ENCODE measurements around the gene PNPLA1.

PNPLA1 gene

DNA sequence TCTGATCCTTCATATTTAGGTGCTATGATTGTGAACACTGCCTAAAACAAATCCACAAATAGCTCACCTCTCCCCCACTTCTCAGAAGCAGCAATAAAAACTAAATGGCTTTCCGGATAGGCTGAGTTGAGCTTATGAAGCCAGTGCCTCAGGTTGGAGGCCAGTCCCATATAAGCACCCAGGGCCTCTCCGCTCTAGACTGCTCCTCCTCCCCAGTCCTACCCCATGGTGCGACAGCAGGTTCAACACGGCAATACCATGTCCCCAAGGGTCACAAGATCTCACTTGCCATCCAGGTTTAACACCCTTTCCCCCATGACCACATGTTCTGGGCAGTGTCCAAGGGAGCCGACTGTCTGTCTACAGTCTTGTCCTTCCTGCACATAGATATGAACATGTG lies 46.1 kb downstream of the PNPLA1 start:
- no peak for DNase-seq (ENCODE audit: low read depth)

DNA sequence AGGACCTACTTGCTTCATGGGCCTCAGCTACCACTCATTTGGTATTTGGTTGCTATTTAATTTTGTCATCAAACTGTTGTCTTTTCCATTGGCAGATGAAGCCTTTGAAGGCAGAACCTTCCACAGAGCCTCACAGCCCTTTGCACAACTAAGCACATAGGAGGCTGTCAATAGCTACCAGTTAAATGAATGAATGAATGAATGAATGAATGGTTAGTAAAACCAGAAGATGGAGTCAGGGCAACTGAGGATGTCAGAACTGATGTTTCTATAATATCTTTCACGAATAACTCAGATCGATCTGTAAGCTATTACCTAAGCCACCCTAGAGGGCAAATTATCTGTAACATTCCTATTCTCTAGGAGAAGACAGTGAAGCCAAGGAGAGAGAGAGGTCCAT lies 47.8 kb downstream of the PNPLA1 start:
- no peak for DNase-seq (ENCODE audit: low read depth)

DNA sequence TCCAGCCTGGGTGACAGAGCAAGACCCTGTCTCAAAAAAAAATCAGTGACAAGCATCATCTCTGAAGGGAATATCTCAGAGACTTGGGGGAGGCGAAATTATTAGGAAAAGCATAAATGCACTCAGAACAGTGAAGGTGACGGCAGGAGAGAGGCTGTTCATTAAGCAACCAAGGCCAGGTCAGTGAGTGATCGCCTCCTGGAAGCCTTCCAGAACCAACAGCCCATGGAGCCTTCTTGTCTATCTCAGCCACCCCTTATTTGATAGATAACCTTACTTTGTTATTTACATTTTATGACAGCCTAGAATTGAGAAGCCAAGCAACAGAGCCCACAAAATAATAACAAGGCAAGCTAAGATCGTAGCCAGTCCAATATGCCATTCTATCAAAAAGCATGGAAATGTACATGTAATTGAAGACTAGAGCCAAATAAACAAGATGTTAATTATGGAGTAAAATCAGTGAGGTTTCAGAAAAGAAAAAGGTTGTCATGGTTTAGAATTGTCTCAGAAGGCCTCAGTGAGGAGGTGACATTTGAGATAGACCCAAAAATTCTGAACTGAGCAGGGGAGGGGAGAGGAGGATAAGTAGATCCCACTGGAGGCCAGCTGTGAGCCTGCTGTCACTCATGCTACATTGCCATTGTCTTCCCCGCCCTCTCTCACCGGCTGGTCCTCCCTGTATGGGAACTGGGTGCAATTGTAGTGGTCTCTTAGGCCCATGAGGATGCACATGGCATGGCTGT lies 49.0 kb downstream of the PNPLA1 start:
- DNase-seq (ENCODE audit: low read depth), result no peak

DNA sequence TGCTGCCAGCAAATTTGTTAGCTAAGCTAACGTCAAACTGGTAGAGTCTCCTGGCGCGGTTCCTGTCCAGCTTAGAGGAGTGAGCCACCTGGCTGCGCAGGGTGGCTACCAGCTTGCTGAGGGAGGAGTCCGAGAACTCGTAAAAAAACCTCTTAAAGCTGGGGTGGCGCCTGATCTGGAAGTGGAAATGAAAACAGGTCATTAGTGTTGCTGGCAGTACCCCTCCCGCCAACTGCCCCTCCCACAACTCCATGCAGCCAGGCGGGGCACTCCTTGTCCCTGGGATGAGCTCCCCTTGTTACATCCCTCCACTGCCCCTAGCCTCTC lies 49.5 kb downstream of the PNPLA1 start:
- DNase-seq (ENCODE audit: low read depth), result no peak

- DNase-seq (ENCODE audit: low read depth), result no peak
Observed at GRCh38 chr6:36319821-36320220, 50.0 kb downstream of the PNPLA1 start.

GRCh38 chr6:36320475-36320874 lies 50.6 kb downstream of the PNPLA1 start:
- no peak for DNase-seq (ENCODE audit: low read depth)

- no peak for DNase-seq (ENCODE audit: low read depth)
Observed at GRCh38 chr6:36322591-36322990, 52.7 kb downstream of the PNPLA1 start.

GRCh38 chr6:36323062-36323461 lies 53.2 kb downstream of the PNPLA1 start:
- no peak for DNase-seq (ENCODE audit: low read depth)

- no peak for DNase-seq (ENCODE audit: low read depth)
Observed at GRCh38 chr6:36324191-36324590, 54.3 kb downstream of the PNPLA1 start.

- no peak for DNase-seq (ENCODE audit: low read depth)
Observed at GRCh38 chr6:36324715-36325114, 54.9 kb downstream of the PNPLA1 start.

DNA sequence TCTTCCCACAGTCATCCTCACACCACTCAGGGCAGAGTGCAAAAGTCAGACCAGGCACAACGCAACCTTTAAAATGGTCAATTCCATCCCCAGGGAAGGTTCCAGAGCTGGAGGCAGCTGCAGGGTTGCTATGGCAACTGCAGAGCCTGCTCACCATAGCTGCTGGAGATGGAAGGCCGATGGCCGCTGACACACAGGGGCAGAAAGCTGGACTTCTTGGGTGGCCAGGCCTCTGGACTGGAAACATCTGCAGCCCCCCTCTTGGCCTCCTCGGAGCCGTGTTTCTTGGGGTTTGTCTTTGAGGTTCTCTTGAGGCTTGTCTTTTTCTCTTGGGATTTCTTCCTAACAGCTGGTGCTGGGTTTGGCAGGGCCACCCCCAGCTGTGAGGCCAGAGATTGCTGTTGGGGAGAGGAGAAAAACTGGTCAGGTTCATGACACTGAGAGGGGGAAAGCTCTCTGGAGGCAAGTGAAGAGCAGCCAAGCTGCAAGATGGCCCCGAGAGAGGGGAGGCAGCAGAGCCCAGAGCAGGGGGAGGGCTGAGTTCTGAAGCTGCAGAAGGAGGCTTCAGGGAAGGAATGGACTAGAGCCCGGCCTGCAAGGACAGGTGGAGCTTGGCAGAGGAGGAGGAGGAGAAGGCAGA lies 56.6 kb downstream of the PNPLA1 start:
- DNase-seq (ENCODE audit: low read depth), result no peak

- no peak for DNase-seq (ENCODE audit: low read depth)
Observed at GRCh38 chr6:36327226-36327918, 57.5 kb downstream of the PNPLA1 start.

GRCh38 chr6:36327919-36328236 lies 58.0 kb downstream of the PNPLA1 start:
- no peak for DNase-seq (ENCODE audit: low read depth)

DNA sequence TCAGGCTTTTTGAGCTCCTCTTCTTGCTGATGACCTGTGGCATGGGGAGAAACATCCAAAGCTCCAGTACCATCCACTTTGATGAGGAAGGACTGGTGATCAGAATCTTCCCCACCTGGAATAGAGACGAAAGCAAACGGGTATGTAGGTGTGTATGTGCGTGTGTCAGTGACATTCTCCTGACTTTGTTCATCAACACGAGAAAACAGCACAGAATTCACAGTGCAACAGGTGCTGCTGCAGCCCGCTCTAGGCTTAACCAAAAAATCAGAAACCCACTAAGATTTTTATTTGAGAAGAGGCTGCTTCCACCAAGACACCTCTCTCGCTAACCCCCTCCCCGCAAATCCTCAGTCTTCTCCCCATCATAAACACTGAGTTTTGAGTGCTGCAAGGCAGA lies 58.7 kb downstream of the PNPLA1 start:
- DNase-seq (ENCODE audit: low read depth), result no peak

GRCh38 chr6:36329798-36330291 lies 60.0 kb downstream of the PNPLA1 start:
- DNase-seq (ENCODE audit: low read depth), result no peak

DNA sequence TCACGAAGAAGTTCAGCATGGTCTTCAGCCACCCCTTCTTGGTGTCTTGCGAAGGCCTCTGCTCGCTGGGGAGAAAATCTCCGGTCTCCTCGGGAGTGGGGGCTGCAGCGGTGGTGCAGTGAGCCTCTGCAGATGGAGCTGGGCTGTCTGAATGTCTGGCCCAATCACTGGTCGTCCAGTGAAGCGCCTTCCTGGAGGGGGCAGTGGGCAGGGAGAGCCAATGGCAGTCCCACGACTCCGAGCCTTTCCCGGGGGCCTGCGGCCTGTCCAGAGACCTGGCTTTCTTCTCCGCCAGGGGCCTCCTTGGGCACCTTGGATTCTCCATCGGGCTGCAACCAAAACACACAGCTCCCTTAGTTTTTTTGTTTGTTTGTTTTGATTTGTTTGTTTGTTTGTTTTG lies 60.5 kb downstream of the PNPLA1 start:
- DNase-seq (ENCODE audit: low read depth), result no peak

GRCh38 chr6:36331381-36331780 lies 61.5 kb downstream of the PNPLA1 start:
- DNase-seq (ENCODE audit: low read depth), result no peak

DNA sequence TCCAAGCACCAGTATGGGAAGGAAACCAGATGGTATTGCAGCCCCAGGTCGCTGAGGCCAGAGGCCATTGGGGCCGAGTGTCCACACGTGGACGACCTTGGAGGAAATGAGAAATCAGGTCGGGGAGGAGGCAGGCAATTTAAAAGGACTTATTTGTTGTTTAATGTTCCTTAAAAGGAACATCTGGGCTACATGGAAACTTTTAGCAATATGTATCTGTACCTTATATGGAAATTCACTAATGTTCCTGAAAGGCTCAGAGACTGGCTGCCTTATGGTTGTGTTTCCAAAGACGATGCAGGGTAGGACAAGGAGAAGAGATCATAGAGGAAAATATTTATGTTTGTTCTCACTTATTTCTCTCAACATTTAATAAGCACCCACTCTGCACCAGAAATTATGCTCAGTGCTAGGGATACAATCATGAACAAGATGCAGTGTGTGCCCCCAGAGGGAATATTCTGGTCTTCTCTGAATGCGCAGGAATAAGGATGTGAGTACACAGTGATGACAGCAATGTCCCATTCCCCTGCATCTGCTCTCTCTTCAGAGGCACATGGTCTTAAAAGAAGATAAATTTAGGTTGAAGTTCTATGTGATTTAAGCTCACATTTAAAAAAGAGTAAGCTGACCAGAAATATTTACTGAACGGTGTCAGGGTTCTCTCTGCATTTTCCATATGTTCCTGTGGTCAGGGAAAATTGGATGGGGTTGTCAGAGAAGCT lies 63.5 kb downstream of the PNPLA1 start:
- no peak for DNase-seq (ENCODE audit: low read depth)

GRCh38 chr6:36333931-36334725 lies 64.3 kb downstream of the PNPLA1 start:
- DNase-seq (ENCODE audit: low read depth), result no peak

DNA sequence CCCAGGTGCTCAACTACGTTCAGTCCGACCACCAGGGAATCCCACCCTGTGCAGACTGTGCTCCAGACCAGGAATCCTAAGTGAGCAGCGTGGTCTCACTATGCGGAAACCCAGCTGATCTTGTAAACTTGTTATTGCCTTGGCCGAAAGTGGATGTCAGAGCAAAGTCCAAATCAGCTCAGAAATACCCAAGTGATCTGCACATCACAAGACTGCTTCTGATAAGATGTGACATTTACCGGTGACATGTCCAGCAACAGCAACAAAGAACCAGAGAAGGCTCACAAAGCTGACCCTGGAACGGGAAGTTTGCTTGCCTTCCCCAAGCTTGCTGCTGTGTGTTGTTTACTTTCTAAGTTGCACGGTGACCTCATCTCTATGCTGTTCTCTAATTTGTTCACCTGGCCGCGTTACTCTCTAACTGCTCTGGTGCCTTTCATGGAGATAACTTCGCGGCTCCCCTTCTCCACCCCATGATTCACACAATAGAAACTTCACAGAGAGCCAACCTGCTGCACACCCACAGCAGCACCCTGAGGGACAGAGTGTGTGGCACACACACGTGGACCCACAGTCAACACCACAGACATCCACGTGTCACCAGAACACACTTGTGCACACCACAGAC lies 65.1 kb downstream of the PNPLA1 start:
- no peak for DNase-seq (ENCODE audit: low read depth)

- no peak for DNase-seq (ENCODE audit: low read depth)
Observed at GRCh38 chr6:36335465-36336207, 65.8 kb downstream of the PNPLA1 start.

All from stimulated activated CD8-positive, alpha-beta memory T cell treated with anti-CD3 and anti-CD28 coated beads, Interleukin-7, amount 100 ng/mL, for 24 hours (primary cell).